ENCODE results near the gene PDYN. TPM values are rescaled to one million over a fixed set of nuclear protein-coding genes. Genes with fewer than 3 reads are reported as not detected.

PDYN gene
- total and polyA plus RNA-seq, 10 of the 15 experiments (the other 5 are each of a cell fraction or from before 2014, with no cell fraction given) = not detected

DNA sequence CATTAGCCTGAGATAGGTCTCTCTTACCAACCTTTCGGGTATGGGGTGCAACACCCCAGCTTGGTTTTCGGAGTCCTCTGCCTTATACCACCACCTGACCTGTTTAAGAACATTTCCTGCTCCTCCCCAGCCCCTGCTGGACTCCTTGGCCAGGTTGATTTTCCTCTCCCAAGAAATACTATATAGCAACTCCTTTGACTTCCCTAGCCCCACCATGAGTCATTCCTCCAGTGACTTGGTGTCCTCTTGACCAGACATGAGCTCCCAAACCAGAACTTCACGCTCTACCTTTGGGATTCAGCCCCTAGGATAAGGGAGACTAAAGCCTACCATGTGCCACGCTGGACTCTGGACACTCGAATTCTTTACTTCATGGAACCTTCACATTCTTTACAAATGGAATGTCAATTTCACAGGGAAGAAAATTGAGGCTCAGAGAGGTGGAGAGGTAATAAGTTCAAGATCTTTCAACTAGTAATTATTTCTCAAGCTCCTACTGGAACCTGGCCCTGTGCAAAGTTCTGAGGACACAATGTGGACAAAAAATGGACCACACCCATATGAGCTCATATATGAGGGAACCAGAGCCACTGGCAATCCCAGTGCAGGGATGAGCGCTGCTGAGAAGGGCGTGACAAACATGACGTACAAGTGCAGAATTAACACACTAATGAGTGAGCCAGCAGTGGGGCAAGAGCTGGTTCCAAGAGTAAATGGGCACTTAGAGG, 50.4 kb downstream of the PDYN start:
- FAIRE-seq = no peak
- intact Hi-C loops (cut with micrococcal nuclease; ENCODE audit: unreplicated experiment) = no loop called here
- H4K20me1 ChIP-seq (ENCODE audit: control insufficient read depth, insufficient read depth) = no peaks in the 10 kb centered on the region
- CTCF ChIA-PET = interaction anchor here (1.1 kb wide), 1 partner anchor 22 kb away, joined by 4 read pairs; no protein-coding TSS in a partner anchor
- H2AFZ ChIP-seq (ENCODE audit: control insufficient read depth, low read depth, low read length) = no peak overlapping the region
- H3K9me3 ChIP-seq (replicated peaks; ENCODE audit: control insufficient read depth, insufficient read depth, low read length) = no peaks in the 10 kb centered on the region
- H3K27ac ChIP-seq (ENCODE audit: control insufficient read depth, insufficient read depth) = no peak overlapping the region
- no peak for DNase-seq (ENCODE audit: low read depth, low spot score)
- BruUV-seq (replicated peaks) = no TSS peak
- no peaks in the 10 kb centered on the region for H3K4me1 ChIP-seq (ENCODE audit: control insufficient read depth, insufficient read depth, low read length)
- peaks cover 4 to 7% of the 10 kb centered on the region in 2 experiments for H3K27me3 ChIP-seq (replicated peaks in 1 of 2; ENCODE audit: control insufficient read depth in 2 of 2, insufficient read depth in 2 of 2, low read length in 1 of 2)
- no peak for ATAC-seq
- H3K9ac ChIP-seq (ENCODE audit: control insufficient read depth, insufficient read depth, low read length) = no peak overlapping the region
- H3K4me3 ChIP-seq = no peak overlapping the region
- POLR2A ChIA-PET = no interaction called here
- WGBS (ENCODE audit: insufficient coverage, insufficient replicate concordance, low lambda C conversion rate, missing lambda C conversion rate) = 27% methylated on average over 8 of the region's 8 CpGs
- SMC1A ChIA-PET (ENCODE audit: uncharacterized antibody, unreplicated experiment) = interaction anchor here (0.6 kb wide), 1 partner anchor 629 kb away, joined by 3 read pairs; no protein-coding TSS in a partner anchor
- RAD21 ChIA-PET (ENCODE audit: unreplicated experiment) = no interaction called here
- H3K4me2 ChIP-seq (ENCODE audit: control insufficient read depth, insufficient read depth) = no peak overlapping the region
- in situ Hi-C loops (cut with MboI) = no loop called here
- no peaks in the 10 kb centered on the region for H3K36me3 ChIP-seq (ENCODE audit: control insufficient read depth in 2 of 2, insufficient read depth in 2 of 2, low read length in 1 of 2)
- no peaks in the 10 kb centered on the region for H3K79me2 ChIP-seq (ENCODE audit: control insufficient read depth, insufficient read depth, low read length)
- TF ChIP-seq, protein P1, sequence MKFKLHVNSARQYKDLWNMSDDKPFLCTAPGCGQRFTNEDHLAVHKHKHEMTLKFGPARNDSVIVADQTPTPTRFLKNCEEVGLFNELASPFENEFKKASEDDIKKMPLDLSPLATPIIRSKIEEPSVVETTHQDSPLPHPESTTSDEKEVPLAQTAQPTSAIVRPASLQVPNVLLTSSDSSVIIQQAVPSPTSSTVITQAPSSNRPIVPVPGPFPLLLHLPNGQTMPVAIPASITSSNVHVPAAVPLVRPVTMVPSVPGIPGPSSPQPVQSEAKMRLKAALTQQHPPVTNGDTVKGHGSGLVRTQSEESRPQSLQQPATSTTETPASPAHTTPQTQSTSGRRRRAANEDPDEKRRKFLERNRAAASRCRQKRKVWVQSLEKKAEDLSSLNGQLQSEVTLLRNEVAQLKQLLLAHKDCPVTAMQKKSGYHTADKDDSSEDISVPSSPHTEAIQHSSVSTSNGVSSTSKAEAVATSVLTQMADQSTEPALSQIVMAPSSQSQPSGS (IDR thresholded peaks at IDR 0.05; ENCODE audit: low read length) = no peak
- TF ChIP-seq FOS (IDR thresholded peaks at IDR 0.05; ENCODE audit: borderline replicate concordance, extremely low read depth, insufficient read length) (no peak), CHD2 (IDR thresholded peaks at IDR 0.05; ENCODE audit: borderline replicate concordance, low read depth, low read length) (no peak), SMARCA5 (IDR thresholded peaks at IDR 0.05) (no peak), CEBPB (IDR thresholded peaks at IDR 0.05; ENCODE audit: borderline replicate concordance in 1 of 2, low read depth in 2 of 2, low read length in 2 of 2) (no peak), E2F8 (IDR thresholded peaks at IDR 0.05; ENCODE audit: low read depth, partially characterized antibody) (no peak), ZNF687 (IDR thresholded peaks at IDR 0.05) (no peak), YY1 (IDR thresholded peaks at IDR 0.05; ENCODE audit: low read depth, low read length) (no peak), SMC3 (IDR thresholded peaks at IDR 0.05; ENCODE audit: borderline replicate concordance, low read length) (no peak)
- TF ChIP-seq, protein P2, sequence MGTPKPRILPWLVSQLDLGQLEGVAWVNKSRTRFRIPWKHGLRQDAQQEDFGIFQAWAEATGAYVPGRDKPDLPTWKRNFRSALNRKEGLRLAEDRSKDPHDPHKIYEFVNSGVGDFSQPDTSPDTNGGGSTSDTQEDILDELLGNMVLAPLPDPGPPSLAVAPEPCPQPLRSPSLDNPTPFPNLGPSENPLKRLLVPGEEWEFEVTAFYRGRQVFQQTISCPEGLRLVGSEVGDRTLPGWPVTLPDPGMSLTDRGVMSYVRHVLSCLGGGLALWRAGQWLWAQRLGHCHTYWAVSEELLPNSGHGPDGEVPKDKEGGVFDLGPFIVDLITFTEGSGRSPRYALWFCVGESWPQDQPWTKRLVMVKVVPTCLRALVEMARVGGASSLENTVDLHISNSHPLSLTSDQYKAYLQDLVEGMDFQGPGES (IDR thresholded peaks at IDR 0.05) = no peak
- TF ChIP-seq, protein P3, sequence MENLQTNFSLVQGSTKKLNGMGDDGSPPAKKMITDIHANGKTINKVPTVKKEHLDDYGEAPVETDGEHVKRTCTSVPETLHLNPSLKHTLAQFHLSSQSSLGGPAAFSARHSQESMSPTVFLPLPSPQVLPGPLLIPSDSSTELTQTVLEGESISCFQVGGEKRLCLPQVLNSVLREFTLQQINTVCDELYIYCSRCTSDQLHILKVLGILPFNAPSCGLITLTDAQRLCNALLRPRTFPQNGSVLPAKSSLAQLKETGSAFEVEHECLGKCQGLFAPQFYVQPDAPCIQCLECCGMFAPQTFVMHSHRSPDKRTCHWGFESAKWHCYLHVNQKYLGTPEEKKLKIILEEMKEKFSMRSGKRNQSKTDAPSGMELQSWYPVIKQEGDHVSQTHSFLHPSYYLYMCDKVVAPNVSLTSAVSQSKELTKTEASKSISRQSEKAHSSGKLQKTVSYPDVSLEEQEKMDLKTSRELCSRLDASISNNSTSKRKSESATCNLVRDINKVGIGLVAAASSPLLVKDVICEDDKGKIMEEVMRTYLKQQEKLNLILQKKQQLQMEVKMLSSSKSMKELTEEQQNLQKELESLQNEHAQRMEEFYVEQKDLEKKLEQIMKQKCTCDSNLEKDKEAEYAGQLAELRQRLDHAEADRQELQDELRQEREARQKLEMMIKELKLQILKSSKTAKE (IDR thresholded peaks at IDR 0.05; ENCODE audit: low read depth, poor library complexity, severe bottlenecking) = no peak

All from GM12878 (cell line).